SK-N-SH treated with all-trans-retinoic acid at 6 μM for 48 hours (cell line): ENCODE results near the gene TP53AIP1.

Experiments used
- ATAC-seq: fragments of 200-7000 bp; cut with Tn5 transposase; 3 replicates; pipeline ENCODE4 v1.9.1; 2020; ENCODE audit warnings: mild to moderate bottlenecking, moderate library complexity
- ARNTL ChIP-seq: fragments of 450-650 bp; formaldehyde crosslinking; IDR thresholded peaks from 2 replicates; pipeline ENCODE4 v1.5.0; 2020; ENCODE audit warnings: low read depth, mild to moderate bottlenecking, moderate library complexity, borderline replicate concordance
- BACH2 ChIP-seq: fragments of 250-450 bp; sonication (Bioruptor Pico); IDR thresholded peaks from 2 replicates; pipeline ENCODE4 v1.9.0; 2021; ENCODE audit warnings: mild to moderate bottlenecking, borderline replicate concordance
- CSDC2 ChIP-seq: fragments of 250-450 bp; sonication (Bioruptor Pico); IDR thresholded peaks from 2 replicates; pipeline ENCODE4 v1.5.0; 2020; ENCODE audit warnings: mild to moderate bottlenecking, moderate library complexity
- ESRRG ChIP-seq: fragments of 250-450 bp; sonication (Bioruptor Pico); IDR thresholded peaks from 2 replicates; pipeline ENCODE4 v1.6.1; 2021; ENCODE audit warnings: mild to moderate bottlenecking
- GLIS3 ChIP-seq: fragments of 250-450 bp; sonication (Bioruptor Pico); IDR thresholded peaks from 2 replicates; pipeline ENCODE4 v1.5.0; 2020; ENCODE audit warnings: mild to moderate bottlenecking, moderate library complexity
- ISL1 ChIP-seq: fragments of 250-450 bp; sonication (Bioruptor Pico); IDR thresholded peaks from 2 replicates; pipeline ENCODE4 v2.1.2; 2022; ENCODE audit warnings: mild to moderate bottlenecking, moderate library complexity
- OSR1 ChIP-seq: fragments of 250-450 bp; sonication (Bioruptor Pico); IDR thresholded peaks from 2 replicates; pipeline ENCODE4 v1.8.0; 2022; ENCODE audit warnings: moderate library complexity, mild to moderate bottlenecking, inconsistent platforms
- PPARA ChIP-seq: fragments of 250-450 bp; sonication (Bioruptor Pico); IDR thresholded peaks from 2 replicates; pipeline ENCODE4 v1.5.0; 2020; ENCODE audit warnings: mild to moderate bottlenecking, borderline replicate concordance
- RARB ChIP-seq: fragments of 250-450 bp; sonication (Bioruptor Pico); IDR thresholded peaks from 2 replicates; pipeline ENCODE4 v1.8.0; 2021; ENCODE audit warnings: mild to moderate bottlenecking, moderate library complexity
- SNAI2 ChIP-seq: fragments of 250-450 bp; sonication (Bioruptor Pico); IDR thresholded peaks from 2 replicates; pipeline ENCODE4 v1.5.0; 2020; ENCODE audit warnings: mild to moderate bottlenecking, moderate library complexity
- TCF4 ChIP-seq: fragments of 250-450 bp; sonication (Bioruptor Pico); IDR thresholded peaks from 2 replicates; pipeline ENCODE4 v1.8.0; 2021; ENCODE audit warnings: mild to moderate bottlenecking, moderate library complexity, borderline replicate concordance
- TOX ChIP-seq: fragments of 250-450 bp; sonication (Bioruptor Pico); IDR thresholded peaks from 2 replicates; pipeline ENCODE4 v1.8.0; 2021; ENCODE audit warnings: mild to moderate bottlenecking, moderate library complexity, borderline replicate concordance
- ZC3H10 ChIP-seq: fragments of 250-450 bp; sonication (Bioruptor Pico); IDR thresholded peaks from 2 replicates; pipeline ENCODE4 v1.5.1; 2021; ENCODE audit warnings: mild to moderate bottlenecking, moderate library complexity
- ZFP3 ChIP-seq: fragments of 250-450 bp; sonication (Bioruptor Pico); IDR thresholded peaks from 2 replicates; pipeline ENCODE4 v1.5.0; 2020; ENCODE audit warnings: mild to moderate bottlenecking, moderate library complexity
- ZFP30 ChIP-seq: fragments of 450-650 bp; formaldehyde crosslinking; IDR thresholded peaks from 2 replicates; pipeline ENCODE4 v1.5.0; 2022; ENCODE audit warnings: mild to moderate bottlenecking, moderate library complexity
- ZNF565 ChIP-seq: fragments of 450-650 bp; formaldehyde crosslinking; conservative IDR thresholded peaks from 2 replicates; pipeline ENCODE4 v1.5.0; 2020; ENCODE audit warnings: low read depth, mild to moderate bottlenecking, moderate library complexity
- ZNF70 ChIP-seq: fragments of 450-650 bp; formaldehyde crosslinking; IDR thresholded peaks from 2 replicates; pipeline ENCODE4 v1.5.0; 2020; ENCODE audit warnings: mild to moderate bottlenecking, moderate library complexity
- ZNF8 ChIP-seq: fragments of 450-650 bp; formaldehyde crosslinking; IDR thresholded peaks from 2 replicates; pipeline ENCODE4 v1.5.0; 2020; ENCODE audit warnings: mild to moderate bottlenecking, moderate library complexity
- TF ChIP-seq, protein P1 (sequence below): fragments of 250-450 bp; sonication (Bioruptor Pico); IDR thresholded peaks from 2 replicates; pipeline ENCODE4 v1.5.0; 2020; ENCODE audit warnings: mild to moderate bottlenecking, moderate library complexity
- TF ChIP-seq, protein P2 (sequence below): fragments of 250-450 bp; sonication (Bioruptor Pico); IDR thresholded peaks from 2 replicates; pipeline ENCODE4 v1.8.0; 2021; ENCODE audit warnings: low read depth, mild to moderate bottlenecking, moderate library complexity, borderline replicate concordance
- TF ChIP-seq, protein P3 (sequence below): fragments of 250-450 bp; sonication (Bioruptor Pico); IDR thresholded peaks from 2 replicates; pipeline ENCODE4 v1.5.1; 2021; ENCODE audit warnings: mild to moderate bottlenecking, moderate library complexity

Gene TP53AIP1

GRCh38 chr11:128897826-128898225 lies 44.8 kb downstream of the TP53AIP1 start:
- TF ChIP-seq BACH2 (CRISPR knock-in tag) (no peak), OSR1 (CRISPR knock-in tag) (no peak), ZC3H10 (CRISPR knock-in tag) (no peak), ESRRG (CRISPR knock-in tag) (no peak), TOX (CRISPR knock-in tag) (no peak), ZNF8 (CRISPR knock-in tag) (no peak), SNAI2 (CRISPR knock-in tag) (no peak)
- TF ChIP-seq, protein P1, sequence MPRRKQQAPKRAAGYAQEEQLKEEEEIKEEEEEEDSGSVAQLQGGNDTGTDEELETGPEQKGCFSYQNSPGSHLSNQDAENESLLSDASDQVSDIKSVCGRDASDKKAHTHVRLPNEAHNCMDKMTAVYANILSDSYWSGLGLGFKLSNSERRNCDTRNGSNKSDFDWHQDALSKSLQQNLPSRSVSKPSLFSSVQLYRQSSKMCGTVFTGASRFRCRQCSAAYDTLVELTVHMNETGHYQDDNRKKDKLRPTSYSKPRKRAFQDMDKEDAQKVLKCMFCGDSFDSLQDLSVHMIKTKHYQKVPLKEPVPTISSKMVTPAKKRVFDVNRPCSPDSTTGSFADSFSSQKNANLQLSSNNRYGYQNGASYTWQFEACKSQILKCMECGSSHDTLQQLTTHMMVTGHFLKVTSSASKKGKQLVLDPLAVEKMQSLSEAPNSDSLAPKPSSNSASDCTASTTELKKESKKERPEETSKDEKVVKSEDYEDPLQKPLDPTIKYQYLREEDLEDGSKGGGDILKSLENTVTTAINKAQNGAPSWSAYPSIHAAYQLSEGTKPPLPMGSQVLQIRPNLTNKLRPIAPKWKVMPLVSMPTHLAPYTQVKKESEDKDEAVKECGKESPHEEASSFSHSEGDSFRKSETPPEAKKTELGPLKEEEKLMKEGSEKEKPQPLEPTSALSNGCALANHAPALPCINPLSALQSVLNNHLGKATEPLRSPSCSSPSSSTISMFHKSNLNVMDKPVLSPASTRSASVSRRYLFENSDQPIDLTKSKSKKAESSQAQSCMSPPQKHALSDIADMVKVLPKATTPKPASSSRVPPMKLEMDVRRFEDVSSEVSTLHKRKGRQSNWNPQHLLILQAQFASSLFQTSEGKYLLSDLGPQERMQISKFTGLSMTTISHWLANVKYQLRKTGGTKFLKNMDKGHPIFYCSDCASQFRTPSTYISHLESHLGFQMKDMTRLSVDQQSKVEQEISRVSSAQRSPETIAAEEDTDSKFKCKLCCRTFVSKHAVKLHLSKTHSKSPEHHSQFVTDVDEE, result no peak
- TF ChIP-seq, protein P2, sequence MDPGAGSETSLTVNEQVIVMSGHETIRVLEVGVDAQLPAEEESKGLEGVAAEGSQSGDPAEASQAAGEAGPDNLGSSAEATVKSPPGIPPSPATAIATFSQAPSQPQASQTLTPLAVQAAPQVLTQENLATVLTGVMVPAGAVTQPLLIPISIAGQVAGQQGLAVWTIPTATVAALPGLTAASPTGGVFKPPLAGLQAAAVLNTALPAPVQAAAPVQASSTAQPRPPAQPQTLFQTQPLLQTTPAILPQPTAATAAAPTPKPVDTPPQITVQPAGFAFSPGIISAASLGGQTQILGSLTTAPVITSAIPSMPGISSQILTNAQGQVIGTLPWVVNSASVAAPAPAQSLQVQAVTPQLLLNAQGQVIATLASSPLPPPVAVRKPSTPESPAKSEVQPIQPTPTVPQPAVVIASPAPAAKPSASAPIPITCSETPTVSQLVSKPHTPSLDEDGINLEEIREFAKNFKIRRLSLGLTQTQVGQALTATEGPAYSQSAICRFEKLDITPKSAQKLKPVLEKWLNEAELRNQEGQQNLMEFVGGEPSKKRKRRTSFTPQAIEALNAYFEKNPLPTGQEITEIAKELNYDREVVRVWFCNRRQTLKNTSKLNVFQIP, result no peak
- no peak for ATAC-seq

DNA sequence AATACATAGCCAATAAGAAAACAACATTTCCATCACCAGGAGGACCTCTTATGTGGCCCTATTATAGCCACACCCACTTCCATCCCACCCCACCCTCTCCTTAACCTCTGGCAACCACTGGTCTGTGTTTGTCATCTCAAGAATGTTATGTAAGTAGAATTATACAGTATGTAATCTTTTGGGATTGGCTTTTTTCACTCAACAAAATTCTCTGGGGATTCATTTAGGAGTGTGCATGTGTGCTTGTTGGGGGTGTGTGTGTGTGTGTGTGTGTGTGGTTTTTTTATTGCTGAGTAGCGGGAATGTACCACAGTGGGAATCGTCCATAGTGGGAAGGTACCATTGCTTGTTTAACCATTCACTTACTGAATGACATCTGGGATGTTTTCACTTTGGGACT lies 46.3 kb downstream of the TP53AIP1 start:
- no peak for ATAC-seq

DNA sequence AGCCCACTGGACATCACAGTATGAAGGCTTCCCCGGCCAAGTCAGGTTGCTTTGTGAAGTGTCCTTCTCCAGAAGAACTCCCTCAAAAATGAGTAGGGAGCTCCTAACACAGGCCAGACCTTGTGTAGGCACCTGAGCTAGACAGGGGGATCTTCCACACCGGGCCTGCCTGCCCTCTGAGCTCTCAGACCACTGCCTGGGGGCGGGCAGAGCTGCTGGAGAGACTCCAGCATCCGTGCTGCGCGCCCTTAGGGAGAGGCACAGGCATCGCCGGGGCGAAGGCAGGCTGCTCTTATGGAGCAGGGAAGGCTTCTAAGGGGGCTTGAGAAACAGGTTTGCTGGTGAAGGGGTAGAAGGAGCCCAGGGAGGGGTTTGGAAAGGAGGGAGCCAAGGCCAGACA lies 47.1 kb downstream of the TP53AIP1 start:
- TF ChIP-seq GLIS3, result no peak
- no peak for TF ChIP-seq ZNF565
- no peak for TF ChIP-seq ZNF70 (CRISPR knock-in tag)
- TF ChIP-seq TOX (CRISPR knock-in tag), result no peak
- TF ChIP-seq ISL1 (CRISPR knock-in tag), result no peak
- TF ChIP-seq, protein P1, result no peak
- TF ChIP-seq RARB, result no peak
- TF ChIP-seq, protein P3, sequence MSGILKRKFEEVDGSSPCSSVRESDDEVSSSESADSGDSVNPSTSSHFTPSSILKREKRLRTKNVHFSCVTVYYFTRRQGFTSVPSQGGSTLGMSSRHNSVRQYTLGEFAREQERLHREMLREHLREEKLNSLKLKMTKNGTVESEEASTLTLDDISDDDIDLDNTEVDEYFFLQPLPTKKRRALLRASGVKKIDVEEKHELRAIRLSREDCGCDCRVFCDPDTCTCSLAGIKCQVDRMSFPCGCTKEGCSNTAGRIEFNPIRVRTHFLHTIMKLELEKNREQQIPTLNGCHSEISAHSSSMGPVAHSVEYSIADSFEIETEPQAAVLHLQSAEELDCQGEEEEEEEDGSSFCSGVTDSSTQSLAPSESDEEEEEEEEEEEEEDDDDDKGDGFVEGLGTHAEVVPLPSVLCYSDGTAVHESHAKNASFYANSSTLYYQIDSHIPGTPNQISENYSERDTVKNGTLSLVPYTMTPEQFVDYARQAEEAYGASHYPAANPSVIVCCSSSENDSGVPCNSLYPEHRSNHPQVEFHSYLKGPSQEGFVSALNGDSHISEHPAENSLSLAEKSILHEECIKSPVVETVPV (CRISPR knock-in tag), result no peak
- no peak for TF ChIP-seq ZNF8 (CRISPR knock-in tag)
- TF ChIP-seq ZFP30 (CRISPR knock-in tag), result no peak
- TF ChIP-seq SNAI2 (CRISPR knock-in tag), result no peak
- TF ChIP-seq ARNTL (CRISPR knock-in tag), result no peak
- TF ChIP-seq ZFP3 (CRISPR knock-in tag), result no peak
- TF ChIP-seq CSDC2 (CRISPR knock-in tag), result no peak
- no peak for TF ChIP-seq PPARA (CRISPR knock-in tag)
- TF ChIP-seq ZC3H10 (CRISPR knock-in tag), result no peak
- TF ChIP-seq BACH2 (CRISPR knock-in tag), result no peak
- ATAC-seq, result no peak

More for the DNA sequence above, 46.3 kb downstream of the TP53AIP1 start:
- TF ChIP-seq, protein P2, result no peak
- no peak for TF ChIP-seq ZNF70 (CRISPR knock-in tag)
- TF ChIP-seq PPARA (CRISPR knock-in tag), result no peak
- TF ChIP-seq TCF4 (CRISPR knock-in tag), result no peak
